Stimulated activated CD4-positive, alpha-beta T cell treated with anti-CD3 and anti-CD28 coated beads, Interleukin-2, amount 100 ng/mL, for 48 hours (primary cell): ENCODE data around the gene BMF.
"Not testable (repeated sequence)": the region's sequence is repeated elsewhere in the genome, so short reads cannot be mapped to it uniquely, and the experiment has no call there.

Source experiments
- DNase-seq, 2 donors: peaks; one replicate each; pipeline ENCODE4 v3.0.0-alpha.2; 2020

BMF gene

DNA sequence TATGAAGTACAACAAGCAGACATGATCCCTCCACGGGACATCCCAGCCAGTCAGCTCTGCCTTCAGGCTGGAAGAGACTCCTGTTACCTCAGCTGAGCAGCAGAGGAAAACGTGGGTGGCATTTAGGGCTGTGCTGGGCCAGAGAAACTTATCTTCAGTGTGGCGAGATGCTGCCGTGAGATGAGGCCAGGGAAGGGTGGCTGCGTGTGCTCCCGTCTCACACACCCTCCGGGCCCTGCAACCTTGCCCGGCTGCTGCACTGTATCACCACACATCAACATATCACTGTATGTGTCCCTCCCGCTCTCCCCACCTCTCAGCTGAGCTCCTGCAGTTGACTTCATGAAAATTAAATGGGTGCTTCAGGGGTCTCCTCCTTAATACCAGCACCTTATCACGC is 23.4 kb downstream of the BMF start:
- no peak for DNase-seq

DNA sequence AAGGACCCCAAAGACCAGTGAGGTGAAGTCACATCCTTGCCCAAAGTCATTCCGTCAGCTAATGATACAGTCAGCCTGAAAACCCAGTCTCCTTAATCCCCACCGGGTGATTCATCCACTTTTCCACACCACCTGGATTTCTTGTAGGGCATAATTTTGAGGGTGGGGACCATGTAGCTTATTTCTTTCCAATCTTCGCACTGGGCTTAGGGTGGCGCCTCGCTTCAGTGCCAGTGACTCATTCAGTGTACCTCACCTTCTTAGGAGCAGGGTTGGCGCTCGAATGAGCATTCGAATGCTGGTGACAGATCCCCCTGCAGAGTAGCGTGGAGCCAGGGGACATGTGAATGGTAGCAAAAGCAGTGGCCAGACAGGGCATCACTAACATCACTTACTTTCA is 24.0 kb downstream of the BMF start:
- no peak for DNase-seq

- no peak for DNase-seq
Observed at GRCh38 chr15:40082195-40082883, 26.3 kb downstream of the BMF start.

GRCh38 chr15:40081691-40082194 is 26.9 kb downstream of the BMF start:
- DNase-seq: no peak

GRCh38 chr15:40080847-40081246 is 27.8 kb downstream of the BMF start:
- no peak for DNase-seq

DNA sequence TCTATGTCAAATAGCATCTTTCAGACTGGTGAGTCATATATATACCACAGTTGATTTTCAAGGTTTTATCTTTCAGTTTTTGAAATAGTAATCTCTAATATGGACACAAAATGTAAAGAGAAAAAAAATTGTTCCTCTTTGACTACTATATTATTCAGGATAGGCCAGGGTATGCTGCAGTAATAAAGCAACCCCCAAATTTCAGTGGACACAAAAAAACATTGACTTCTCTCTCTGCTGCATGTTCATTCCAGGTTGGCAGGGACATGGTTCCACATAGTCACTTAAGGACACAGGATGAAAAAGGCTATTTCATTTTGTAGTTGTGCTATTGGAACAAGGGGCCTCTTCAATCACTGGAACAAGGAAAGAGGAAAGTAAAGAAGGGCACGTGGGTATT is 28.6 kb downstream of the BMF start:
- DNase-seq: no peak

DNA sequence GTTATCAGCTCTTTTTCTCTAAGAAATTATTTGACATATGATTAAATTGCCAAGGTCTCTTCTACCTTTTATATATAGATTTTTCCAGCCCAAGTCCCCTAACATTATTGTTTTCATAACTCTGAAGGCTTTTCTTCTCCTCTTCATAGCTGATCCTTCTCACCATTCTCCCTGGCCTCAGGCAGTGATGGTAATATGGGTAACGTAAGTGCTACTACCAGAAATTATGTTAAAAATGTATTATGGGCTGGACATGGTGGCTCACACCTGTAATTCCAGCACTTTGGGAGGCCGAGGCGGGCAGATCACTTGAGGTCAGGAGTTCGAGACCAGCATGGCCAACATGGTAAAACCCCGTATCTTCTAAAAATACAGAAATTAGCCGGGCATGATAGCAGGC is 29.2 kb downstream of the BMF start:
- no peak for DNase-seq

- DNase-seq: no peak
Observed at GRCh38 chr15:40075298-40076044, 33.2 kb downstream of the BMF start.

- not testable (repeated sequence) for DNase-seq
Observed at GRCh38 chr15:40074656-40075055, 34.0 kb downstream of the BMF start.

GRCh38 chr15:40073716-40074490 is 34.8 kb downstream of the BMF start:
- DNase-seq: not testable (repeated sequence)

GRCh38 chr15:40072216-40072990 is 36.3 kb downstream of the BMF start:
- no peak for DNase-seq

- no peak for DNase-seq
Observed at GRCh38 chr15:40070608-40071218, 38.0 kb downstream of the BMF start.

DNA sequence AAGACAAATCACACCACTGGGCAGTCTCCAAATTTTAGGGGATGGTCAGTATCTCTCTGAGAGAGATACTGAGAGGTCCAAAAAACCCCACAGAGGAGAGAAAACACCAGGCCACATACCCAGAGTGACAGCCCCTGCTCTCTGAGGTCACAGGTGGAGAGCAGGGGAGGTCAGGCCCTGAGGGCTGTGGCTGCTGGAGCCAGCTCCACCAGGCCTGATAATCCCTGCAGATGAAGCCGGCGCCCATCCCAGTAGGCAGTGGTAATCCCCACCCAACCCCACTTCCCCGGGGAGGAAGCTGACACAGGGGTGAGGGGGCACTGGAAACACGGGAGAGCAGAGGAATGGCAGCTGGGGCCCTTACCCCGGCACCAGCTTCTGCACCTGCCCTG is 38.5 kb downstream of the BMF start:
- DNase-seq: no peak

- no peak for DNase-seq
Observed at GRCh38 chr15:40069178-40070165, 39.2 kb downstream of the BMF start.

GRCh38 chr15:40067921-40068624 is 40.6 kb downstream of the BMF start:
- no peak for DNase-seq

GRCh38 chr15:40066589-40066988 is 42.1 kb downstream of the BMF start:
- DNase-seq: no peak

DNA sequence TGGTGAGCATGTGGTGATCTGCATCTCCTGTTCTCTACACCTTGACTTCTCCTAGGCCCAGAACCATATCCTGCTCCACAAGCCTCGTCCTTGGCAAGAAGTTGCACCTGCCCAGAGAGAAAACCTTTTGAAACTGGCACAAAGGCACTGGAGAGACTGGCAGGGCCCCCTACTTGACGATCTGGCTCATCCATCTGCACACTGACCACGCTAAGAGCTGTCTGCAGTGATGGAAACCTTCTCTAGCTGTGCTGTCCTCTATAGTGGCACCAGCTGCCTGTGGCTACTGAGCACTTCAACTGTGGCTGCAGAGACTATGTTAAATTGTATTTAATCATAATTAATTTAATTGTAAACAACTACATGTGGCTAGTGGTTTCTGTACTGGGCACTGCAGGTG is 43.5 kb downstream of the BMF start:
- no peak for DNase-seq

GRCh38 chr15:40064231-40064894 is 44.3 kb downstream of the BMF start:
- no peak for DNase-seq

DNA sequence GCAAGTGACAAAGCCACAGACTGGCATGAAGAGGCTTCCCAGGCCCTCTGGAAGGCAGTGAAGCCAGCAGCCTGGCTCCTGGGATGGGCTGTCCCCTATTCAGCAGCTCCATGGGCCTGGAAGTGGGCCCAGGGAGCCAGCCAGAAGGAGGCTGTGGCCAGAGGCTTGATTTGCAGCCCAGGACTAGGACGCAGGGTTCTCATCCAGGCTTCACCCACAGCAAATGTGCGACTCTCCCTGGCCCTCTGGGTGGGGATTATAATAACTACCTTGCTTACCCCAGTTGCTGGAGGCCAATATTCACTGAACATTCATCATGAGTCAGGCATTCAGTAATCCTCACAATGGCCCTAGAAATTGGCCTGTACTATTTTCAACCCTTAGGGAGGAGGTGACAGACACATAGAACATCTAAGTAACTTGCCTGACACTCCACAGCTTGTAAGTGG is 45.1 kb downstream of the BMF start:
- DNase-seq: no peak
